Muscle layer of duodenum (tissue), 2 donors: Measurements from ENCODE around the gene THADA.
"Not testable (repeated sequence)": the region's sequence is repeated elsewhere in the genome, so short reads cannot be mapped to it uniquely, and the experiment has no call there.

Source experiments
- H3K27ac ChIP-seq: one replicate; pipeline ENCODE4 v1.7.0; 2013; ENCODE audit warnings: mild to moderate bottlenecking, low read length
- H3K27me3 ChIP-seq: one replicate; pipeline ENCODE4 v1.7.0; 2013; ENCODE audit warnings: low read depth, mild to moderate bottlenecking, control low read depth, low read length
- H3K36me3 ChIP-seq, 2 donors: one replicate each; pipeline ENCODE4 v1.7.0; 2013; ENCODE audit warnings: low read length in 2 of 2, control low read depth in 1 of 2, mild to moderate bottlenecking in 1 of 2; ENCODE audit not compliant: insufficient read depth in 2 of 2, control insufficient read depth in 1 of 2
- H3K4me1 ChIP-seq, 2 donors: one replicate each; pipeline ENCODE4 v1.7.0; 2013; ENCODE audit warnings: low read length in 2 of 2, mild to moderate bottlenecking in 2 of 2, control low read depth in 1 of 2, moderate library complexity in 1 of 2; ENCODE audit not compliant: insufficient read depth in 2 of 2, control insufficient read depth in 1 of 2
- H3K4me3 ChIP-seq, 2 donors: one replicate each; pipeline ENCODE4 v1.7.0; 2013; ENCODE audit warnings: low read length in 2 of 2, low read depth in 1 of 2, mild to moderate bottlenecking in 1 of 2
- H3K9me3 ChIP-seq, 2 donors: one replicate each; pipeline ENCODE4 v1.7.0; 2013; ENCODE audit warnings: low read length in 2 of 2, control low read depth in 1 of 2, mild to moderate bottlenecking in 1 of 2; ENCODE audit not compliant: control insufficient read depth in 1 of 2
- donor health status: healthy.

THADA gene

GRCh38 chr2:43538034-43538670, 57.7 kb downstream of the THADA start:
- Histone ChIP-seq H3K4me3 (no peak overlapping the region), H3K9me3 (no peaks in the 10 kb centered on the region), H3K27ac (peak overlapping the region; percentile 21), H3K27me3 (no peaks in the 10 kb centered on the region), H3K4me1 (peaks cover 0 to 4% of the 10 kb centered on the region in 2 donors), H3K36me3 (peaks cover 0 to 4% of the 10 kb centered on the region in 2 donors)

DNA sequence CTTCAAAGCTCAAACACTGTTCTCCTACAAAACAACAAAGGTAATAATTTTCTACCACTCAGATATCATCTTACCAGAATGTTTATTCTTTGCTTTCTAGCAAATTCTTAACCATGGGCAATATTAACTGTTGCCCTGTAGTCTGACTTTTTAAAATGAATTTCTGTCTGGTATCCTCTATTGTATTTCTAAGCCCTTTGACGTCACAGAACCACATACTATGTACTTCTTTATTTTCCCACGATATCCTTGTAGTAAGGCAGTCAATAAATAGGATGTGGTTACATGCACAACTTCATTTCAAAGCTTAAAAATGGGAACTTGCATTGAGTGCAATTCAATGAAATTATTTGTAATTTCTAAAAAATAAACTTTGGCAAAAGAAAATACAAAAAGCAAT, 58.7 kb downstream of the THADA start:
- no peak overlapping the region for H3K27ac ChIP-seq
- no peaks in the 10 kb centered on the region for H3K9me3 ChIP-seq
- H3K27me3 ChIP-seq = no peaks in the 10 kb centered on the region
- H3K4me1 ChIP-seq = peaks cover 0 to 4% of the 10 kb centered on the region in 2 donors
- peaks cover 0 to 4% of the 10 kb centered on the region in 2 donors for H3K36me3 ChIP-seq
- no peak overlapping the region for H3K4me3 ChIP-seq

GRCh38 chr2:43534569-43534968, 61.3 kb downstream of the THADA start:
- no peak overlapping the region for H3K4me3 ChIP-seq
- no peak overlapping the region for H3K27ac ChIP-seq
- no peaks in the 10 kb centered on the region for H3K27me3 ChIP-seq
- H3K36me3 ChIP-seq = no peaks in the 10 kb centered on the region
- no peaks in the 10 kb centered on the region for H3K9me3 ChIP-seq
- no peaks in the 10 kb centered on the region for H3K4me1 ChIP-seq

- H3K27me3 ChIP-seq, H3K36me3 ChIP-seq, H3K4me1 ChIP-seq: not testable (repeated sequence)
These were observed 63.3 kb downstream of the THADA start for GRCh38 chr2:43532572-43532971.

DNA sequence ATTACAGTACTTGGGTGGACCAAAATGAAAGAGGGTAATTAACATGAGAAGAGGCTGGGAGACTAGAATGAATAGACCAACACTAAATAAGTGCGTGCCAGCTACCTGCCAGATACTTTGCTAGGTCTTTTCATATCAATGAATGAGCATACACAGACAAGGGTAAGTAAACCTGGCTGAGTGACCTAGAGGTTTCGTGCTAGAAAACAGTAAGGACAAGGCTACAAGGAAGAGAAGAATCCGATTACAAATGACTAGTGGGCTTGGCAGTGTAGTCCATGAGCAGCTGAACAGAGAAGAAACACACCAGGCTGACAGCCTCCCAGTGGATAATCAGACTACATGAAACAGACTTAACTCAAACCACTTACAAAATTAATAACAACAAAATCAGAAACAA, 64.6 kb downstream of the THADA start:
- peaks cover 0 to 6% of the 10 kb centered on the region in 2 donors for H3K4me1 ChIP-seq
- no peak overlapping the region for H3K4me3 ChIP-seq
- H3K27ac ChIP-seq = no peak overlapping the region
- no peaks in the 10 kb centered on the region for H3K36me3 ChIP-seq
- no peaks in the 10 kb centered on the region for H3K9me3 ChIP-seq
- H3K27me3 ChIP-seq = no peaks in the 10 kb centered on the region

More at GRCh38 chr2:43532572-43532971, 63.3 kb downstream of the THADA start:
- H3K4me3 ChIP-seq, H3K9me3 ChIP-seq, H3K27ac ChIP-seq: not testable (repeated sequence)

DNA sequence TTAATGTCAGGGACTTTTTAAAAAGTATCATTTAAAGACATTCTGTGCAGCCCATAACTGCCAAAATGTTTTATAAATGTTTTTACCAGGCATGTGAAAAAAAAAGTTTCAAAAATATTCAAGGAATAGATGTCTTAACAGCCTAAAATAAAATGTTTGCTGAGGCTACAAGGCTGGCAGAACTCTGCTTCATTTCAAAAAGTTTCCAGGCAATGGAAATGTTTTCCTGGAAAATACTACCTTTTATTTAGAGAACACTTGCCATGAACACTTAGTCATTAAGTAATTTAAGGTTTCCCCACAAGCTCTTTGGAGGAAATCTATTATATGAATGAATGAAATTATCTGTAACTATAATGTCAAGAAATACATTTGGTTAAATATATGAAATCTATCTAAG, 68.8 kb downstream of the THADA start:
- Histone ChIP-seq H3K27ac (peak overlapping the region; percentile 17), H3K36me3 (no peaks in the 10 kb centered on the region), H3K4me1 (peaks cover 0 to 7% of the 10 kb centered on the region in 2 donors), H3K4me3 (no peak overlapping the region), H3K27me3 (no peaks in the 10 kb centered on the region), H3K9me3 (no peaks in the 10 kb centered on the region)

DNA sequence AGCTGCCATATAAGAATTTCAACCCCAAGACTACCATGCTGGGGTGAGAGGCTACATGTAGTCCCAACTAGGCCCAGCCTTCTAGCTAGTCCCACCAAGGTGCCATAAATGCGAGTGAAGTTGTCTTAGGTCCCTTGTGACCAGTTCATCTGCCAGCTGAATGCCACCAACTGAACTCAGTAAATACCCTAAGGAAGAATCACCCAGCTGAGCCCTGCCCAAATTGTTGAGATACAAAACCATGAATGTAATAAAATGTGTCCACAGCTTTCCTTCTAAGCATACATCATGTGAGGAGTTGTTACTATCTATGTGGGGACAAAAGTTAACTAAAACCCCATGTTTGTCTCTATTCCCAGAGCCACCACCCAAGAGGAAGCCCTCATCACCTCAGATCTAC, 70.3 kb downstream of the THADA start:
- no peak overlapping the region for H3K4me3 ChIP-seq
- H3K27ac ChIP-seq = no peak overlapping the region
- no peaks in the 10 kb centered on the region for H3K27me3 ChIP-seq
- peaks cover 0 to 7% of the 10 kb centered on the region in 2 donors for H3K4me1 ChIP-seq
- H3K9me3 ChIP-seq = no peaks in the 10 kb centered on the region
- no peaks in the 10 kb centered on the region for H3K36me3 ChIP-seq

GRCh38 chr2:43524177-43524965, 71.5 kb downstream of the THADA start:
- Histone ChIP-seq H3K4me1 (peaks cover 9 to 11% of the 10 kb centered on the region in 2 donors), H3K9me3 (no peaks in the 10 kb centered on the region), H3K27me3 (no peaks in the 10 kb centered on the region), H3K36me3 (peaks cover 0 to 4% of the 10 kb centered on the region in 2 donors), H3K4me3 (no peak overlapping the region), H3K27ac (no peak overlapping the region)

- Histone ChIP-seq H3K27me3 (no peaks in the 10 kb centered on the region), H3K27ac (no peak overlapping the region), H3K4me3 (no peak overlapping the region), H3K4me1 (peaks cover 10 to 20% of the 10 kb centered on the region in 2 donors), H3K36me3 (peaks cover 0 to 7% of the 10 kb centered on the region in 2 donors), H3K9me3 (no peaks in the 10 kb centered on the region)
These were observed 73.7 kb downstream of the THADA start for GRCh38 chr2:43522177-43522576.

GRCh38 chr2:43521568-43521967, 74.3 kb downstream of the THADA start:
- H3K4me1 ChIP-seq = peaks cover 10 to 17% of the 10 kb centered on the region in 2 donors
- no peak overlapping the region for H3K27ac ChIP-seq

DNA sequence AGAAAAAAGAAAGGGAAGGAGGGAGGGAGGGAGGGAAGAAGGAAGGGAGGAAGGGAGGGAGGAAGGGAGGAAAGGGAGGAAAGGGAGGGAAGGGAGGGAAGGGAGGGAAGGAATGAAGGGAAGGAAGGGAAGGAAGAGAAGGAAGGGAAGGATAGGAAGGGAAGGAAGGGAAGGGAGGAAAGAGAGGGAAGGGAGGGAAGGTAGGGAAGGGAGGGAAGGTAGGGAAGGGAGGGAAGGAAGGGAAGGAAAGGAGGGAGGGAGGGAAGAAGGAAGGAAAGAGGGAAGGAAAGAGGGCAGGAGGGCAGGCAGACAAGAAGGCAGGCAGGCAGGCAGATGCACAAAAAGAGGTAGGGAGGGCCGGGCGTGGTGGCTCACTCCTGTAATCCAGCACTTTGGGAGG, 74.9 kb downstream of the THADA start:
- H3K27me3 ChIP-seq = no peaks in the 10 kb centered on the region
- peaks cover 0 to 7% of the 10 kb centered on the region in 2 donors for H3K36me3 ChIP-seq
- H3K4me3 ChIP-seq = no peak overlapping the region
- H3K4me1 ChIP-seq = peaks cover 10 to 13% of the 10 kb centered on the region in 2 donors
- no peak overlapping the region for H3K27ac ChIP-seq
- H3K9me3 ChIP-seq = no peaks in the 10 kb centered on the region

More at GRCh38 chr2:43521568-43521967, 74.3 kb downstream of the THADA start:
- Histone ChIP-seq H3K4me3 (no peak overlapping the region), H3K36me3 (peaks cover 0 to 7% of the 10 kb centered on the region in 2 donors), H3K9me3 (no peaks in the 10 kb centered on the region), H3K27me3 (no peaks in the 10 kb centered on the region)
